ENCODE results near the gene BEST1.
"Not testable (repeated sequence)": the region's sequence is repeated elsewhere in the genome, so short reads cannot be mapped to it uniquely, and the experiment has no call there.

Gene BEST1

GRCh38 chr11:61999141-61999975, 49.2 kb downstream of the BEST1 start:
- Histone ChIP-seq H3K4me2 (ENCODE audit: insufficient read depth, low read length) (no peak overlapping the region), H3K9ac (ENCODE audit: low read depth, low read length) (no peak overlapping the region), H3K4me3 (ENCODE audit: low read depth in 1 of 2, low read length in 2 of 2) (no peak overlapping the region), H3K36me3 (ENCODE audit: insufficient read depth, low read length) (no peaks in the 10 kb centered on the region), H3K27me3 (ENCODE audit: insufficient read depth, low read length, poor library complexity) (no peaks in the 10 kb centered on the region), H3K79me2 (ENCODE audit: insufficient read depth, low read length) (no peaks in the 10 kb centered on the region), H2AFZ (ENCODE audit: low read depth, low read length) (no peak overlapping the region), H3K27ac (ENCODE audit: low read length) (no peak overlapping the region), H4K20me1 (ENCODE audit: insufficient read depth, low read length) (no peaks in the 10 kb centered on the region), H3K9me3 (ENCODE audit: insufficient read depth, low read length, severe bottlenecking) (peaks cover 8% of the 10 kb centered on the region), H3K4me1 (ENCODE audit: insufficient read depth, low read length) (no peaks in the 10 kb centered on the region)
- TF ChIP-seq CTCF (IDR thresholded peaks at IDR 0.05; ENCODE audit: borderline replicate concordance, extremely low read depth, low read length, poor library complexity, severe bottlenecking) (no peak), EZH2 (IDR thresholded peaks at IDR 0.05; ENCODE audit: borderline replicate concordance, low read depth, low read length, severe bottlenecking) (no peak)
- ATAC-seq (ENCODE audit: insufficient read depth, low read depth) (no peak), DNase-seq (no peak)

- H2AFZ ChIP-seq (ENCODE audit: low read depth, low read length): no peak overlapping the region
- DNase-seq (no peak), ATAC-seq (ENCODE audit: insufficient read depth, low read depth) (no peak)
- no peaks in the 10 kb centered on the region for H3K27me3 ChIP-seq (ENCODE audit: insufficient read depth, low read length, poor library complexity)
- H3K4me1 ChIP-seq (ENCODE audit: insufficient read depth, low read length): no peaks in the 10 kb centered on the region
- no peak overlapping the region for H3K4me3 ChIP-seq (ENCODE audit: low read depth in 1 of 2, low read length in 2 of 2)
- no peak overlapping the region for H3K9ac ChIP-seq (ENCODE audit: low read depth, low read length)
- H4K20me1 ChIP-seq (ENCODE audit: insufficient read depth, low read length): no peaks in the 10 kb centered on the region
- no peak overlapping the region for H3K4me2 ChIP-seq (ENCODE audit: insufficient read depth, low read length)
- TF ChIP-seq EZH2 (IDR thresholded peaks at IDR 0.05; ENCODE audit: borderline replicate concordance, low read depth, low read length, severe bottlenecking) (no peak), CTCF (IDR thresholded peaks at IDR 0.05; ENCODE audit: borderline replicate concordance, extremely low read depth, low read length, poor library complexity, severe bottlenecking) (no peak)
- no peaks in the 10 kb centered on the region for H3K79me2 ChIP-seq (ENCODE audit: insufficient read depth, low read length)
- H3K36me3 ChIP-seq (ENCODE audit: insufficient read depth, low read length): no peaks in the 10 kb centered on the region
- H3K27ac ChIP-seq (ENCODE audit: low read length): no peak overlapping the region
- H3K9me3 ChIP-seq (ENCODE audit: insufficient read depth, low read length, severe bottlenecking): peaks cover 8% of the 10 kb centered on the region
Observed at GRCh38 chr11:62000539-62001446, 50.6 kb downstream of the BEST1 start.

- H4K20me1 ChIP-seq (ENCODE audit: insufficient read depth, low read length): no peaks in the 10 kb centered on the region
- H3K9me3 ChIP-seq (ENCODE audit: insufficient read depth, low read length, severe bottlenecking): peaks cover 8% of the 10 kb centered on the region
- TF ChIP-seq CTCF (IDR thresholded peaks at IDR 0.05; ENCODE audit: borderline replicate concordance, extremely low read depth, low read length, poor library complexity, severe bottlenecking): no peak
- TF ChIP-seq EZH2 (IDR thresholded peaks at IDR 0.05; ENCODE audit: borderline replicate concordance, low read depth, low read length, severe bottlenecking): no peak
- H3K79me2 ChIP-seq (ENCODE audit: insufficient read depth, low read length): no peaks in the 10 kb centered on the region
- DNase-seq (no peak), ATAC-seq (ENCODE audit: insufficient read depth, low read depth) (no peak)
- no peaks in the 10 kb centered on the region for H3K27me3 ChIP-seq (ENCODE audit: insufficient read depth, low read length, poor library complexity)
- H3K4me1 ChIP-seq (ENCODE audit: insufficient read depth, low read length): no peaks in the 10 kb centered on the region
- no peak overlapping the region for H3K9ac ChIP-seq (ENCODE audit: low read depth, low read length)
- H2AFZ ChIP-seq (ENCODE audit: low read depth, low read length): no peak overlapping the region
- no peak overlapping the region for H3K27ac ChIP-seq (ENCODE audit: low read length)
- no peaks in the 10 kb centered on the region for H3K36me3 ChIP-seq (ENCODE audit: insufficient read depth, low read length)
- no peak overlapping the region for H3K4me2 ChIP-seq (ENCODE audit: insufficient read depth, low read length)
- H3K4me3 ChIP-seq (ENCODE audit: low read depth in 1 of 2, low read length in 2 of 2): no peak overlapping the region
Observed at GRCh38 chr11:62001450-62002191, 51.5 kb downstream of the BEST1 start.

GRCh38 chr11:62002283-62002682, 52.1 kb downstream of the BEST1 start:
- H3K4me1 ChIP-seq (ENCODE audit: insufficient read depth, low read length); H3K27ac ChIP-seq (ENCODE audit: low read length); DNase-seq; H3K9ac ChIP-seq (ENCODE audit: low read depth, low read length); H3K36me3 ChIP-seq (ENCODE audit: insufficient read depth, low read length); H3K79me2 ChIP-seq (ENCODE audit: insufficient read depth, low read length); H4K20me1 ChIP-seq (ENCODE audit: insufficient read depth, low read length); H3K9me3 ChIP-seq (ENCODE audit: insufficient read depth, low read length, severe bottlenecking); ATAC-seq (ENCODE audit: insufficient read depth, low read depth); H3K4me3 ChIP-seq (ENCODE audit: low read depth in 1 of 2, low read length in 2 of 2); H3K27me3 ChIP-seq (ENCODE audit: insufficient read depth, low read length, poor library complexity); H3K4me2 ChIP-seq (ENCODE audit: insufficient read depth, low read length); H2AFZ ChIP-seq (ENCODE audit: low read depth, low read length): not testable (repeated sequence)

Data from DND-41 (cell line).